ENCODE measurements around the gene GRHL3.
"Not testable (repeated sequence)": the region's sequence is repeated elsewhere in the genome, so short reads cannot be mapped to it uniquely, and the experiment has no call there.

GRHL3 gene

DNA sequence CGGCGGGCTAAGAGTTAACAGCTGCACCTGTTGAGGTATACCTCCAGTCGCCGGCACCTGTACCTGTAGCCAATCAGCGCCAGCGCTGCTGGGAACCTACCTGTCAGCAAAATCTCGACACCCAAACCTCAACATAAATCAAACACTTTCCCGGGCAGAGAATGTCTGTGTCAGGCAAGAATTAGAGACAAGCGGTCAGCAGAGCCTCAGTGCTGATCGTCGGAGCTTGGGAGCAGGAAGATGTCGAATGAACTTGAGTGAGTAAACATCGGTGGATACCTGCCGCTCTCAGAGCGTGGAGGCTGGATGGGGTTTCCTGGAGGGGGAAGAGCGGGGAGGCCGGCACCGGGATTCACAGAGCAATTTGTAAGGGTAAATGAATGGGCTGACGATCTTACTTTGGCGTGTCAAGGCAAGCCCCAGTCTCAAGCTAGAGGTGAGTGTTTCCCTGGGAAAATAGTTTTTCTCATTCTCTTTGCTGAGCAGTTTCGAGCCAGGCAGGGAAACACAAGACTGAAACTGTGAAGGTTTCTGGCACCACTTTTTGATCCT lies at the start of gene GRHL3:
Gene GRHL3, plus strand, starts transcription at position 46 of the 552 bp plus-strand sequence. Its CDS starts 195 bp downstream, at position 241.
- DNase-seq, result no peak

DNA sequence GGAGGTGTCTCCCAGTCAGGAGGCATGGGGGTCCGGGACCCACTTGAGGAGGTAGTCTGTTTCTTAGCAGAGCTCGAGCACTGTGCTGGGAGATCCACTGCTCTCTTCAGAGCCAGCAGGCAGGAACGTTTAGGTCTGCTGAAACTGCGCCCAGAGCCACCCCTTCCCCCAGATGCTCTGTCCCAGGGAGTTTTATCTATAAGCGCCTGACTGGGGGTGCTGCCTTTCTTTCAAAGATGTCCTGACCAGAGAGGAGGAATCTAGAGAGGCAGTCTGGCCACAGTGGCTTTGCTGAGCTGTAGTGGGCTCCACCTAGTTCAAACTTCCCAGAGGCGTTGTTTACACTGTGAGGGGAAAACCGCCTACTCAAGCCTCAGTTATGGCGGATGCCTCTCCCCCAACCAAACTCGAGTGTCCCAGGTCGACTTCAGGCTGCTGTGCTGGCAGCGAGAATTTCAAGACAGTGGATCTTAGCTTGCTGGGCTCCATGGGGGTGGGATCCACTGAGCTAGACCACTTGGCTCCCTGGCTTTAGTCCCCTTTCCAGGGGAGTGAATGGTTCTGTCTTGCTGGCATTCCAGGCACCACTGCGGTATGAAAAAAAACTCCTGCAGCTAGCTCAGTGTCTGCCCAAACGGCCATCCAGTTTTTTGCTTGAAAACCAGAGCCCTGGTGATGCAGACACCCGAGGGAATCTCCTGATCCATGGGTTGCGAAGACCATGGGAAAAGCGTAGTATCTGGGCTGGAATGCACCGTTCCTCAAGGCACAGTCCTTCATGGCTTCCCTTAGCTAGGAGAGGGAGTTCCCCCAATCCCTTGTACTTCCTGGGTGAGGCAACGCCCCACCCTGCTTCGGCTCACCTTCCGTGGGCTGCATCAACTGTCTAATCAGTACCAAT lies 44.7 kb upstream of the GRHL3 start:
- DNase-seq, result not testable (repeated sequence)

DNA sequence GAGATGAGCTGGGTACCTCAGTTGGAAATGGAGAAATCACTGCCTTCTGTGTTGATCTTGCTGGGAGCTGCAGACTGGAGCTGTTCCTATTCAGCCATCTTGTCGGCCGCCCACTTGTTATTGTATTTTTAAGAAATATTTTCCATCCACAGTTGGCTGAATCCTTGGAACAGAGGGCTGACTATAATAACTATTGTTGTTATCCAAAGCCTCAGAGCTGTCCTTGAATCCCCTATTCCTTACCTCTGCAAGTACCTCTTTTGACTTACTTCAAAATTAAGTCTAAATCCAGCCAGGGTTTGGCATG lies 44.1 kb upstream of the GRHL3 start:
- no peak for DNase-seq

DNA sequence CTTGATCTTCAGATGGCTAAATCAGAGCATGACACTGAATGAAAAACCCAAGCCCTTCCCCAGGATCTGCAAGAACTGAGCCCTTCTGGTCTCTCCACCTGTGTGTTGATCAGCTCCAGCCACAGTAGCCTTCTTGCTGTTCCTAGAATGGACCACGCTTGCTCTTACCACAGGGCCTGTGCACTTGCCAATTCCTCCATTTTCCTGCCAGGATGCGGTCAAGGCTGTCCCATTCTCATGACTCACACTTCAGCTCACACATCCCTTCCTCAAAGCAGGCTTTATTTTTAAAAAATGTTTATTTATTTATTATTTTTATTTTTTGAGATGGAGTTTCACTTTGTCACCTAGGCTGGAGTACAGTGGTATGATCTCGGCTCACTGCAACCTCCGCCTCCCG lies 43.6 kb upstream of the GRHL3 start:
- no peak for DNase-seq

DNA sequence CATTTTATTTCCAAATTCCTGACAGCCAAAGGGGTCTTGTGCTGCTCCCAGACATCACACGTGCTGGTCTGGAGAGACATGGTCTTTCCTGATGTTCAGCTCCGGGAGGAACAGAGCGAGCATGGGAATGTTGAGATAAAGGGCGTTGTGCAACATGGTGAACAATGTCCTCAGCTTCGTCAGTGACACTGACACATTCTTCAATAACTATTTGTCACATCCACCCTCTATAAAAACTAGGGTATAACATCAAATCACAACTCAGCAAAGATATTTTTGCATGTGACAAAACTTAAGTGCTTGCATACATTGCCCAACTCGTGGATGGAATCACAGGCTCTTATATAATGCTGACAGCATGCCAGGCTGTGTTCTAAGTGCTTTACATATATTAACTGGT lies 42.4 kb upstream of the GRHL3 start:
- DNase-seq, result peak; percentile 24

DNA sequence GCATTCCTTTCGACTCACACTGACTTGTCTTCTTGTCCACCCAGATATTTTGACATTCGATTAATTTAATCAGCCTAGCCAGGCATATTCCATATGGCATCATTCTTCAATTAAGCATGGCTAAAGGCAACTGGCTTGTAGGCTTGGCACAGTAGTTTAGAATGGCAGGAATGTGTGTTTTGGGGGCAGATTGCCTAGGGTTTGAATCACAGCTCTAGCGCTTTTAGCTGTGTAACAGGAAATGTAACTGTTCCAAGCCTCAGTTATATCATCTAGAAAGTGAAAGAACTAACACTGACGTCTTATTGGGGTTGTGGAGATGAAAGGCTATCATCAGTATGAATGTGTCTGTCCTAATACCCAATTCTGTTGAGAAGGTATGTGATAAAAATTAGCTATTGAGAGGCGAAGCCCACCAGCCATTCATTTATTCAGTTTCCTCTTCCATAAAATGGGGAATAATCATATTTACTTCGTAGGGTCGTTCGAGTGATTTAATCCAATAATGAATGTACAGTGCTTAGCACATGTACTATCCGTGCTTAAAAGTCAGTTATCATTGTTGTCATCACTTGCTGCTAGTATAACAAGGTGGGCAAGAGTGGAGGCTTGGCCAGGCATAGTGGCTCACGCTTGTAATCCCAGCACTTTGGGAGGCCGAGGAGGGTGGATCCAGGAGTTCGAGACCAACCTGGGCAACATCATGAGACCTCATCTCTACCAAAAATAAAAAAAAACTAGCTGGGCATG lies 41.6 kb upstream of the GRHL3 start:
- peak; percentile 73 for DNase-seq

DNA sequence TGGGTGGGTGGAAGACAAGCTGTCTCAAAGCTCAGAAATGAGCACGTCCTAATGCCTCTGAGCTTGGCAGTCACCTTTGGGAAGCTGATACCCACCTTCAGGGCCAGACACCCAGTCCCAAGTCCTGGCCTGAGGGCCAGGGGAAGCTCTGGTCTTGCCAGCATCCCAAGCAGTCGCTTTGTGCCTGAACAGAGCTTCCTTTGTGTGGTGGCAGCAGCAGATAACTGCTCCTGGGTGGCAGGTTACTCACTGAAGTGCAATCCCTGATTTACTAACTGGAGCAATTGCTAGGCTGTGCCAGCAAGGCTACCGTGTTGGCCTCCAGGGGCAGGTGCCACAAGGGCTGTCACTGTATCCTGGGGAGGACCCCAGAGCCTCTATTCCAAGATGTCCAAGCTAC lies 40.4 kb upstream of the GRHL3 start:
- DNase-seq, result no peak

DNA sequence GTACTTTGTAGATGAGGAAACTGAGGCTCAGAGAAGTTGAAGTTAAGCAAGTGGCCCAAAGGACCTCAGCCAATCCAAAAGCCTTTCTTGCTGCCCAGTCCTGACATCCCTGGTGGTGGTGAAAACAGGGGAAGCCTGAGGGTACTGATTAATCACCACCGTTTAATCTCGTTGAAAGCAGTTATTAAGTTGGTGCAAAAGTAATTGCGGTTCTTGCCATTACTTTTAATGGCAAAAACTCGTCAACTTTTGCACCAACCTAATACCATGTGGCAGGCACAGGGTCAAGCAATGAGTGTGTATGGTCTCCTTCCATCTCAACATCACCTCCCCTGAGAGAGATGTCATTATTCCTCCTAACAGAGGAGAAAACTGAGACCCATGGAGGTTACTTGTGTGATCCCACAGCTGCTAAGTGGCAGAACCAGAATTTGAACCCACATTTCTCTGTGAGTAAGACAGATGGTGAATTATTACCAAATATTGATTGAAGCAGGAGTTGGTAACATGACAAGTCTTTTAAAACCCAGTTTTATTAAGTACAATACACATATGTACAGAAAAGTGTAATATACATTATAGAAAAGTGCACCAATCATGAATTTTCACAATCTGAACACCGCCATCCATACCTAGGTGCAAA lies 39.4 kb upstream of the GRHL3 start:
- no peak for DNase-seq

DNA sequence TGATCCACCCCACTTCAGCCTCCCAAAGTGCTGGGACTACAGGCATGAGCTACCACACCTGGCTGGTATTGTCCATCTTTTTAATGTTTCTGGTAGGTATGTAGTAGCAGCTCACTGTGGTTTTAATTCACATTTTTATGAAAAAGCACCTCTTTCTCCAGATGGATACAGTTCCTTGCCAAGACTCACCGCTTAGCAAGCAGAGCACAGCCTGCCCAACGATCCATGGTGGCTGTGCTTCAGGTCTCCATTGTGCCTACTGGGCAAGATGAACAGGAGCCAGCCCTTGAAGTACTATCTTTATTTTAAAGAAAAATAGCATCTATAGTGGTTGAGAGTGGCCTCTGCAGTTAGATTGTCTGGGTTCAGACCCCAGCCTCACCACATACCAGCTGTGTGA lies 37.6 kb upstream of the GRHL3 start:
- no peak for DNase-seq

DNA sequence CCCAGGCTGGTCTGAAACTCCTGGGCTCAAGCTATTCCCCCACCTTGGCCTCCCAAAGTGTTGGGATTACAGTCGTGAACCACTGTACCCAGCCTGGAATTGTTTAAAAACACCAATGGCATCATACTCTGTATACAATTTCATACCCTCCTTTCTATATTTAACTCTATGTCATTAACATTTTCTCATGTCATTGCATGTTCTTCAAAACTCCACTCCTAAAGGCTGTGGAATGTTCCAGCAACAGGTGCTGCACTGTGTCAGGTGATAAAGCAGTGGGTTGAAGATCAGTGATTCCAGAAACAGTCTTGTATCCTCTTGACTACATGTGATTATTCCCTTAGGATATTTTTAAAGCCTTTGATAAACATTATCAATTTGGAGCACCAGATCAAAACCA lies 36.7 kb upstream of the GRHL3 start:
- DNase-seq, result no peak

DNA sequence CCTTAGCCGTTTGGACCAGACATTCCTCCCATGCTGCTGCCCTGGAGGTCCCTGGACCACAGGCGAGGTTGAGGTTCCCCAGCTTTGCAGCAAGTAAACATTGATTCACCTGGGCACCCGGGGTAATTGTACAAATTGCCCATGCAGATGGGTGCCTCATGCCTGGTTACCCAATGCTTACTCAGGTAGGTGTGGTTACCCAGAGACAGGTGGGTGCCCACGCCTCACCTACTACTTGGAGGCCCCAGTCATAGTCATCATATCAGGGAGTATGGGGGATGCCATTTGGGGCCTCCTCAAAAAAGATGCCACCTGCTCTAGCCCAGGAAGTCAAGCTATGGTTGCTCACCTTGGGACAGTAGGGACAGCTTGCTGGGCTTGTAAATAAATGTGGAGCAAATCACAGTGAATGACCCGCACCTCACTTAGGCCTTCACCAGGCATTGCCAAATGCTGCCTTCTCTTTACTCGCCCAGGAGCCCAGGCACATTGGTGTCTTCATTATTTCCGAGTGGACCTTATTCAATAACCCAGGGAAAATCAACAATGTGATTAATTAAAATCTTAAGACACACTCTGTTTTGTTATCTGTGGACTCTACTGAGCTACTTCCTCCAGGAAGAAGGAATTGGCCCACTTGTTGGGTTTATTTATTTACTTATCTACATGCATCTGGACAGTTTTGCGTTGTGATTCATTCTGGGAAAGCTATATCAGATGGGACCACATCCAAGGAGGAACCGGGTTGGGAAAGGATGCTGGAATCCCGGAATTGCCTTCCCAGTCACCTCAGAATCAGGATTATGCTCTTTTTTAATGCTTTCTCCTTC lies 35.6 kb upstream of the GRHL3 start:
- no peak for DNase-seq

DNA sequence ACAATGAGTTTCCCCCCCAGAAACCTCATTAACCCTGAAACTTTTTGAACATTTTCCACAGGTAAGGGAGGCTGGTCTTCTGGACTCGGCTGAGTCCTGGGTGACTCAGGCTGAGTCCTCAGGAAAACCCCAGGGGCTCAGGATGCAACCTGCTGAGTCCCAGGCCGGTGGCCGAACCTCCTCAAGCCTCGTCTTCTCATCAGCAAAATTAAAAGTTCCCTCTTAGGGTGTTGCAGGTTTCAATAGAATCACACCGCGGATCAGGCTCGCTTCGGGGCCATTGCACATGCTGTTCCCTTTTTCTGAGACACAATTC lies 35.0 kb upstream of the GRHL3 start:
- DNase-seq, result no peak

DNA sequence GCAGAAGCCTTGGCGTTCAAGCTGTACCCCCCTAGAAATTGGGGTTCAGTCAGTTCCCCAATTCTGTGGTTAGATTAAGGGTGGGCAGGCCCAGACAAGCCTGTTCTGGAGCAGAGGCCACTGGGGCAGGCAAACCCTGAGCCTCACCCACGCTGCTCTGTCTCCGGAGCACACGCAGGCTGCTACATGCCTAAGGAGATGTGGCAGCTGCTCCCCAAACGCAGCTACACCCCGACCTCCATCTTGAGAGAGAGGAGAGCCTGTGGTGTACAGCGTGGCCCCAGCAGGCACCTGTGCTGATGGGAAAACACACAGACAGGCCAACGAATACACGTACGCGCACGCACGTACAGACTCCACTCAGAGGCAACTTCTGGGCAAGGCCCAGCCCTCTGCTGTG lies 33.9 kb upstream of the GRHL3 start:
- no peak for DNase-seq

DNA sequence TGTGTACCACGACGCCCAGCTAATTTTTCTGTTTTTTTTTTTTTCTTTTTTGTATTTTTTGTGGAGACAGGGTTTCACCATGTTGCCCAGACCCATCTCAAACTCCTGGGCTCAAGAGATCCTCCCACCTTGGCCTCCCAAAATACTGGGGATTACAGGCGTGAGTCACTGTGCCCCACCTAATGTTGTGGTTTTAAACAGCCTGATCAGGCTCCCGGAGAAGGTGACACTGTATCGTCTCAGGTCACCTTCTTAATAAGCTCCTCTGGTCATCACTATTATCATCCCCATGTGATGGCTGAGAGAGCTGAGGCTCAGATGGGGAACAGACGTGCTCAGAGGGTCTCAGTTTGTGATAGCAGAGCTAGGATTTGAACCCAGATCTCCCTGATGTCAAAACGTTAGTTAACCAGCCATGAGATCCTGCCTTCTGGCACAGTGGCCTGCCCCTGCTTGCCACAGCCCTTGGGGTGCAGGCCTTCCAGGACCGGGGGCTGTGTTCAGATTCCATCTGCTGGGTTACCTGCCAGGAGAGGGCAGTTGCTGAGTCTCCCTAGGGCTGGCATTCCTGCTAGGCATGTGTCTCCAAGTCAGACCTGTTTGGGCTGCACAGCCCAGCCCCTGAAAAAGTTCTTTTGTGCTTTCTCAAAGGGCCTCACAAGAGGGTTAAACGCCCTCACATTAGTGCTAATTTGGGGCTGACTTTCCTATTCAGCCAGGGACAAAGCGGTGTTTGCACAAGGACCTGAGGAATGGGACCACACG lies 32.7 kb upstream of the GRHL3 start:
- no peak for DNase-seq

DNA sequence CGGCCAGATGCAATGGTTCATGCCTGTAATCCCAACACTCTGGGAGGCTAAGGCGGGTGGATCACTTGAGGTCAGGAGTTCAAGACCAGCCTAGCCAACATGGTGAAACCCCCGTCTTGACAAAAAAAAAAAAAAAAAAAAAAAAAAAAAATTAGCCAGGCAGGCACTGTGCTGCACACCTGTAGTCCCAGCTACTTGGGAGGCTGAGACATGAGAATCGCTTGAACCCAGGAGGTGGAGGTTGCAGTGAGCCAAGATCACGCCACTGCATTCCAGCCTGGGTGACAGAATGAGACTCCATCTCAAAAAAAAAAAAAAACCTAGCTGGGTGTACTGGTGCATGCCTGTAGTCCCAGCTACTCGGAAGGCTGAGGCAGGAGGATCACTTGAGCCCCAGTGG lies 31.4 kb upstream of the GRHL3 start:
- DNase-seq, result not testable (repeated sequence)

DNA sequence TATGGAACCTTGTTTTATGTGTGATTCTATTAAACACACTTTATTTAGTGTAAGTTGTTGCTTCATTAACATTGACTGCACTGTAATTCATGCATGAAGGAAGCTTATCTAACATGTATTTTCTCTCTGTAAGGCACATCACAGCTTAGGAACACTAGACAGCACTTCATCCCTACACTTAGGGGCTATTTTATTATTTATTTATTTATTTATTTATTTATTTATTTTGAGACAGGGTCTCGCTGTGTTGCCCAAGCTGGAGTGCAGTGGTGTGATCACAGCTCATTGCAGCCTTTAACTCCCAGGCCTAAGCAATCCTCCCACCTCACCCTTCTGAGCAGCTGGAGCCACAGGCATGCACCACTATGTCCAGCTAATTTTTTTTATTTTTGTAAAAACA lies 30.7 kb upstream of the GRHL3 start:
- no peak for DNase-seq

DNA sequence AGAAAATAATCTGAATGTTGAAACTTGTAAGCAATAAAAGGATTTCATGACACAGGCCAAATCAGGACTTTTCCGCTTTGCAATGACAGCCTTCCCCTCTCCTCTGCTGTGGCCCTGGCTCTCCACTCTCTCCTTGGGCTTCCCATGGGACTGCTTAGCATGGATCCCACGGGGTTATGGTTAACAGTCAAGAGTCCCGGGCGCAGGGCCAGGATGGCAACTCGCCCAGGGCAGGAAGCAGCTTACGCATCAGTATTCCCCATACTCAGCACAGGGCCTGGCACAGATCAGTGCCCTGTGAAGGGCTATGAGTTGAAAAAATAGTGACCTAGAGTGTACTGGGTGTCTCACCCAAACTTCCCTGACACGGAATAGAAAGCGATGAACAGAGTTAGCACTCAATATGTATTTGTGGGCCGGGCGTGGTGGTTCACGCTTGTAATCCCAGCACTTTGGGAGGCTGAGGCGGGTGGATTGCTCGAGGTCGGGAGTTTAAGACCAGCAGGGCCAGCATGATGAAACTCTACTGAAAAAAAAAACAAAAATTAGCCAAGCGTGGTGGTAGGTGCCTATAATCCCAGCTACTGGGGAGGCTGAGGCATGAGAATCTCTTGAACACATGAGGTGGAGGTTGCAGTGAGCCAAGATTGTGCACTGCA lies 29.1 kb upstream of the GRHL3 start:
- DNase-seq, result no peak

DNA sequence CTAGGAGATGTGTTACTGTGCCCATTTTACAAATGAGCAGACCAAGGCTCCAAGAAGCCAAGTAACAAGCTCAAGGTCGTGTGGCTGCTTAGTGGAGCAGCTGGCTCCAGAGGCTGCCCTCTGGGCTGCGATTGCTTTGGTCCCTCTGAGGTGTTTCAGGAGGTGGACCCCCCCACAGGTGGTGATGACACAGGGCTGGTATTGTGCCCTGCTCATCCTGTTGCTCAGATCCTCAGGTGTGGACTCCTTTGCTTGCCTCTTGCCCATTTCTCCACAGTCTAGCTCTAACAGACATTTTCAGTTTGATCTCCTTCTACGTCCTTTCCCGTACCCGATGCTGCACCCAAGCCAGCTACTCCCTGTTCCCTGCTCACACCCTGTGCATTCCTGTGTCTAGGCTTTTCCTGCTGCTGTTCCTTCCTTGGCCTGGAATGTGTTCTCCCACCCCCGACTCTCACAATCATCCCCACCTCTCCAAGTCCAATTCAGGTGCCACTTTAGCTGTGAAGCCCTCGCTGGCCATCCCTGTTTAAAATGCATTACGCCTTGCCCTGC lies 28.1 kb upstream of the GRHL3 start:
- DNase-seq, result no peak

DNA sequence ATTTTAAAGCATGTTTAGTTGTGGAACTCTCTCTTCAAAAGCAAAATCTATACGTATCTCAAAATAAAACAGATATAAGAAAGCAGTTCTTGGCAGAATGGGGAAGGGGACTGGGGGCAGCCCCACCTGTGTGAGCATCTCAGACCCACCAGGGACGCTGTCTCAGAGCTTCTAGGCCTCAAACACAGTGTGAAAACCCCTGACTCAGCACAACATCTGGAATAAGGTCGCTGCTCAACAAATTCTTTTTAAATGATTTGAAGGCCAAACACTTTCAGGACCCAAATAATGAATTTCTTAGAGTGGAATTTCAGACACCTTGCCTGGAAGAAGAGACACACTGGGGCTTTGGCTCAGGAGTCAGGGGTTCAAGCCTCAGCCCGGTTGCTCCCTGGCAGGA lies 27.1 kb upstream of the GRHL3 start:
- DNase-seq, result no peak

DNA sequence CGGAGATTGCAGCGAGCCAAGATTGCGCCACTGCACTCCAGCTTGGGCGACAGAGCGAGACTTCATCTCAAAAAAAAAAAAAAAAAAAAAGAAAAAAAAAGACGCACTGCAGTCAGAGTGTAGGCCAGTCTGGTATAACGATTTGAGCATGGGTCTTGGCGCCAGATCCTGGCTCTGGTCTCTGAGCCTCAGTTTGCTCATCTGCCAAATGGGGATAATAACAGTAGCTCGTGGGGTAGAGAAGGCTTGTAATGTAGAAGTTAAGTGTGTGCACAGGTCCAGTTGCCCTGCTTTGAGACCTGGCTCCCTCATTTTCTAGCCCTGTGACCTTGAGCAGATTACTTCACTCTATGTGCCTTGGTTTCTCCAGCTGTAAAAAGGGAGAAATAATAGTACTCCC lies 26.3 kb upstream of the GRHL3 start:
- DNase-seq, result no peak

Measured in inflammatory macrophage treated with lipopolysaccharide for 4 hours (primary cell).